ENCODE measurements around the gene OR1N1. TPM values are rescaled to one million over a fixed set of nuclear protein-coding genes. Genes with fewer than 3 reads are reported as not detected.
"Not testable (repeated sequence)": the region's sequence is repeated elsewhere in the genome, so short reads cannot be mapped to it uniquely, and the experiment has no call there.

Gene OR1N1
- total RNA-seq = not detected
- not detected for polyA plus RNA-seq (ENCODE audit: insufficient read length in 2 of 2)
- long read RNA-seq, donor 1 = 0 reads
- long read RNA-seq, donor 2 = 0 reads
- long read RNA-seq, donor 3 = 0 reads
- long read RNA-seq, donor 4 = 0 reads

DNA sequence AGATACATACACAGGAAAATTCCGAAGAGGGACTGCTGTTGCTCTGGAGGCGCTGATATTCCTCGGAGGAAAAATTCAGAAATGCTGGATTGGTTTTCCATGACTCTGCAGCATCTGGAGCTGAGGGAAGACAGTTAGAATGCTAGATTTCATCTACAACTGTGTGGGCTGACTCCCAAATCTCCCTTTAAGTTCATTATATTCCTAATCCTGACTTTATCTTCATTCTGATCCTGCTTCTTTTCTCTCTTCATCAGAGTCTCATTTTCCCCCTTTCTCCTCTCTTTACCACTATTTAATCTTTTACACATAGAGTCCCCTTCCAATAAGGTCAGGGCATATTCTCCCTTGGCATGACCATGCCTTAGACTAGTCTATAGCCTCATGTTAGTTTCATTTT lies at the start of gene OR1N1:
Gene OR1N1, minus strand, starts transcription at position 101 of the 400 bp plus-strand sequence. Its CDS starts 0 bp downstream, at position 101.
- Histone ChIP-seq H3K36me3 (ENCODE audit: control insufficient read depth, insufficient read depth, low read length) (no peaks in the 10 kb centered on the region), H3K27ac (ENCODE audit: low read depth, low read length) (no peak within 1 kb of the TSS), H3K27me3 (ENCODE audit: control insufficient read depth, insufficient read depth, low read length) (no peaks in the 10 kb centered on the region), H3K4me1 (ENCODE audit: control insufficient read depth, insufficient read depth, low read length) (no peaks in the 10 kb centered on the region), H3K9me3 (ENCODE audit: control insufficient read depth, insufficient read depth, low read length) (no peaks in the 10 kb centered on the region), H3K4me3 (ENCODE audit: low read depth, low read length) (no peak within 1 kb of the TSS)
- WGBS (ENCODE audit: insufficient coverage) = 84% methylated on average over 3 of the region's 3 CpGs
- no peak for DNase-seq (ENCODE audit: low read depth in 4 of 6, low spot score in 6 of 6)

DNA sequence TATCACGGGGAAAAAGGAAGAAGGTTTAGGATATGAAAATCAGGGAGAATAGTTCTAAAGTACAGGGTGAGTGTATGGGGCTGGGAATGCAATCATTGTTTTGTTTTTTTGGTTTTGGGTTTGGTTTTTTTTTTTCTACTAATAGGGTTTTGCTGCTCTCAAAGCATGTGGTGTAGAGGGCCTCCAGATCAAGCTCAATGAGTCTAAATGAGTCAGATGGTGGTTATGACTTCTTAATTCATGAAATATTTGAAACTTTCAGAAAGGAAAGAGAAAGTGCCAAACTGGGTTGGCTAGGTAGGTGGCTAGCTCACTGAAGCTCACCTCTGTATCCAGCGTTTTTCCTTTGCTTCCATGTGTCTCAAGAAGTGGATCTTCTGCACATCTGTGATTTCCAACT lies 45.4 kb upstream of the OR1N1 start:
- H3K27ac ChIP-seq (ENCODE audit: low read depth, low read length) = no peak overlapping the region
- no peak for DNase-seq (ENCODE audit: low read depth in 4 of 6, low spot score in 6 of 6)
- H3K9me3 ChIP-seq (ENCODE audit: control insufficient read depth, insufficient read depth, low read length) = no peaks in the 10 kb centered on the region
- H3K4me3 ChIP-seq (ENCODE audit: low read depth, low read length) = no peak overlapping the region
- WGBS (ENCODE audit: insufficient coverage) = 68% methylated on average over 2 of the region's 2 CpGs
- no peaks in the 10 kb centered on the region for H3K4me1 ChIP-seq (ENCODE audit: control insufficient read depth, insufficient read depth, low read length)
- H3K36me3 ChIP-seq (ENCODE audit: control insufficient read depth, insufficient read depth, low read length) = no peaks in the 10 kb centered on the region
- H3K27me3 ChIP-seq (ENCODE audit: control insufficient read depth, insufficient read depth, low read length) = no peaks in the 10 kb centered on the region

DNA sequence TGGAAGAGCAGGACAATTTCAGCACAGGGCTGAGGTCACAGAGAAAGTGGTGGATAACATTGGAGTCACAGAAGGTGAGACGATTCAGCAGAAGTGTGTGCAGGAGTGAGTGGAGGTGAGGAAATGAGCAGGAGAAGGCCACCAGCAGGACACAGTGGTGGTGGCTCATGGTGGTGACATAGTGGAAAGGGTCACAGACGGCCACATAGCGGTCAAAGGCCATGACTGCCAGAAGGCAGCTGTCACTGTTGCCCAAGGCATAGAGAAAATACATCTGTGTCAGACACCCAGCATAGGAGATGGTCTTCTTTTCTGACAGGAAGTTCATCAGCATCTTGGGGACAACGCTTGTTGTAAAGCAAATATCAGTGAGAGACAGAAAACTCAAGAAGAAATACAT lies 40.8 kb upstream of the OR1N1 start:
- H3K27me3 ChIP-seq (ENCODE audit: control insufficient read depth, insufficient read depth, low read length) = no peaks in the 10 kb centered on the region
- H3K27ac ChIP-seq (ENCODE audit: low read depth, low read length) = no peak overlapping the region
- H3K9me3 ChIP-seq (ENCODE audit: control insufficient read depth, insufficient read depth, low read length) = no peaks in the 10 kb centered on the region
- DNase-seq (ENCODE audit: low read depth in 4 of 6, low spot score in 6 of 6) = no peak
- no peak overlapping the region for H3K4me3 ChIP-seq (ENCODE audit: low read depth, low read length)
- 88% methylated on average over 4 of the region's 4 CpGs for WGBS (ENCODE audit: insufficient coverage)
- no peaks in the 10 kb centered on the region for H3K36me3 ChIP-seq (ENCODE audit: control insufficient read depth, insufficient read depth, low read length)
- no peaks in the 10 kb centered on the region for H3K4me1 ChIP-seq (ENCODE audit: control insufficient read depth, insufficient read depth, low read length)

DNA sequence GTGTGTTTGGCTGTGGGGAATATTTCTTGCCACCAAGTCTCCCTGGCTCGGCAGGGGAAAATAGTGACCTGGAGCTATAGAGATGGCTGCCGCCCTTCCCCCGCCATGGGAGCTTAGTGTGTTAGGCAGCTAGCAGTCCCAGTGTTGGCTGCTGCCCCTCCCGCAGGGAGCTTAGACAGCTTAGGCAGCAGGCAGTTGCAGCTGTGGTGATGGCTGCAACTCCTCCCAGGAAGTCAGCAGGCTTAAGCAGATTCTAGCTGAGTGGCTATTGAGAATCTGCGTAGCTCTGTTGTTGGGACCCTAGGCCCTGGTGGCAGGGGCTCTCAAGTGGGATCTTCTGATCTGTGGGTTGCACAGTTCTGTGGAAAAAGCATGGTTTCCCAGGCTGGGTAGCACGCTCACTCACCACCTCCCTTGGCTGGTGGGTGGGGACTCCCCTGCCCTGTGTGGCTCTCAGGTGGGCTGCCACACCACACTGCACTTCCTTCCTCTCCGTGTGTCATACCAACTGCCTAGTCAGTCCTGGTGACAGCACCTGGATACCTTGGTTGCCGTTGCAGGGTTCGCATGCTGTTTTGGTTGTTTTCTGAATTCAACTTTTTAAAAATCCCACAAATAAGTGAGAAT lies 35.2 kb upstream of the OR1N1 start:
- 33% methylated on average over 5 of the region's 9 CpGs for WGBS (ENCODE audit: insufficient coverage)
- Histone ChIP-seq H3K36me3 (ENCODE audit: control insufficient read depth, insufficient read depth, low read length) (no peaks in the 10 kb centered on the region), H3K4me1 (ENCODE audit: control insufficient read depth, insufficient read depth, low read length) (no peaks in the 10 kb centered on the region), H3K27ac (ENCODE audit: low read depth, low read length) (no peak overlapping the region), H3K9me3 (ENCODE audit: control insufficient read depth, insufficient read depth, low read length) (no peaks in the 10 kb centered on the region), H3K27me3 (ENCODE audit: control insufficient read depth, insufficient read depth, low read length) (no peaks in the 10 kb centered on the region), H3K4me3 (ENCODE audit: low read depth, low read length) (no peak overlapping the region)
- no peak for DNase-seq (ENCODE audit: low read depth in 4 of 6, low spot score in 6 of 6)

DNA sequence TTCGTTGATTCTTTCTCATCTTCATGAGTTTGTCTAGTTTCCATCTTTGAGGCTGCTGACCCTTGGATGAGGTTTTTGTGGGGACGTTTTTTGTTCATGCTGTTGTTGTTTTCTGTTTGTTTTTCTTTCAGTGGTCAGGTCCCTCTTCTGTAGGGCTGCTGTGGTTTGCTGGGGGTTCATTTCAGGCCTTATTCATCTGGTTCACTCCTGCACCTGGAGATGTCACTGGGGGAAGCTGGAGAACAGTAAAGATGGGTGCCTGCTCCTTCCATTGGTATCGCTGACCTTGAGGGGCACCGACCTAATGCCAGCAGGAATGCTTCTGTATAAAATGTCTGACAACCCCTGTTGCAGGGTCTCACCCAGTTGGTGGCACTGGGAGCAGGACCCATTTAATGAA lies 34.4 kb upstream of the OR1N1 start:
- Histone ChIP-seq H3K9me3 (ENCODE audit: control insufficient read depth, insufficient read depth, low read length) (no peaks in the 10 kb centered on the region), H3K27ac (ENCODE audit: low read depth, low read length) (no peak overlapping the region), H3K36me3 (ENCODE audit: control insufficient read depth, insufficient read depth, low read length) (no peaks in the 10 kb centered on the region), H3K4me1 (ENCODE audit: control insufficient read depth, insufficient read depth, low read length) (no peaks in the 10 kb centered on the region), H3K4me3 (ENCODE audit: low read depth, low read length) (no peak overlapping the region), H3K27me3 (ENCODE audit: control insufficient read depth, insufficient read depth, low read length) (no peaks in the 10 kb centered on the region)
- DNase-seq (ENCODE audit: low read depth in 4 of 6, low spot score in 6 of 6) = no peak
- whole genome bisulfite sequencing (ENCODE audit: insufficient coverage) = 88% methylated on average over 4 of the region's 4 CpGs

- no peak within 1 kb of the TSS for H3K4me3 ChIP-seq (ENCODE audit: low read depth, low read length)
- H3K4me1 ChIP-seq (ENCODE audit: control insufficient read depth, insufficient read depth, low read length) = no peaks in the 10 kb centered on the region
- H3K27me3 ChIP-seq (ENCODE audit: control insufficient read depth, insufficient read depth, low read length) = peaks cover 2% of the 10 kb centered on the region
- no peak for DNase-seq (ENCODE audit: low read depth in 4 of 6, low spot score in 6 of 6)
- 80% methylated on average over 1 of the region's 2 CpGs for WGBS (ENCODE audit: insufficient coverage)
- H3K36me3 ChIP-seq (ENCODE audit: control insufficient read depth, insufficient read depth, low read length) = no peaks in the 10 kb centered on the region
- no peaks in the 10 kb centered on the region for H3K9me3 ChIP-seq (ENCODE audit: control insufficient read depth, insufficient read depth, low read length)
- H3K27ac ChIP-seq (ENCODE audit: low read depth, low read length) = no peak within 1 kb of the TSS
These were observed 25.7 kb upstream of the OR1N1 start, which contains the start of gene OR1N2 for GRCh38 chr9:122552812-122553211. OR1N2 (plus strand) TSS chr9:122553112; CDS start chr9:122553212, 100 bp downstream.

DNA sequence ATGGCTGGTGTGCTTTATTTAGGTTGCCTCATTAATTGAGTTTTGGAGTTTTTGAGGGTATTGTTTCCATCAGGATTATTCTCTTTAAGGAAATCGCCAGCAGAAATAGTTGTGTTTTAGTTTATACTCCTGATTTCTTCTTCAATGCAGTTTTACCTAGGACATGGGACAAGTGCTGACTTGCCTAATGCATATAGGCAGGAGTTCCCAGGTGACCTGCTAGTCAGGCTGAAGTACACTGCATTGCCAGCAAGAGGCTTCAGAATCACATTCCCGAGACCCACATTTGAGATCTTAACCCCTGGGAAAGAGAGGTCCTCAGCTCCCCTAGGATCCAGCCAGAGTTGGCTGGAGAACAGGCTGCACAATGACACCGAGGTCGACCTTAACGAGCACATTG lies 24.3 kb upstream of the OR1N1 start:
- 43% methylated on average over 2 of the region's 5 CpGs for WGBS (ENCODE audit: insufficient coverage)
- no peak overlapping the region for H3K4me3 ChIP-seq (ENCODE audit: low read depth, low read length)
- no peaks in the 10 kb centered on the region for H3K36me3 ChIP-seq (ENCODE audit: control insufficient read depth, insufficient read depth, low read length)
- DNase-seq (ENCODE audit: low read depth in 4 of 6, low spot score in 6 of 6) = no peak
- H3K27me3 ChIP-seq (ENCODE audit: control insufficient read depth, insufficient read depth, low read length) = peaks cover 2% of the 10 kb centered on the region
- H3K27ac ChIP-seq (ENCODE audit: low read depth, low read length) = no peak overlapping the region
- no peaks in the 10 kb centered on the region for H3K4me1 ChIP-seq (ENCODE audit: control insufficient read depth, insufficient read depth, low read length)
- H3K9me3 ChIP-seq (ENCODE audit: control insufficient read depth, insufficient read depth, low read length) = no peaks in the 10 kb centered on the region

- H3K27ac ChIP-seq (ENCODE audit: low read depth, low read length) = no peak overlapping the region
- H3K4me3 ChIP-seq (ENCODE audit: low read depth, low read length) = no peak overlapping the region
- no peaks in the 10 kb centered on the region for H3K36me3 ChIP-seq (ENCODE audit: control insufficient read depth, insufficient read depth, low read length)
- DNase-seq (ENCODE audit: low read depth in 4 of 6, low spot score in 6 of 6) = no peak
- whole genome bisulfite sequencing (ENCODE audit: insufficient coverage) = 42% methylated on average over 5 of the region's 8 CpGs
- no peaks in the 10 kb centered on the region for H3K4me1 ChIP-seq (ENCODE audit: control insufficient read depth, insufficient read depth, low read length)
- H3K27me3 ChIP-seq (ENCODE audit: control insufficient read depth, insufficient read depth, low read length) = no peaks in the 10 kb centered on the region
- H3K9me3 ChIP-seq (ENCODE audit: control insufficient read depth, insufficient read depth, low read length) = no peaks in the 10 kb centered on the region
These were observed 19.1 kb upstream of the OR1N1 start for GRCh38 chr9:122546196-122546595.

DNA sequence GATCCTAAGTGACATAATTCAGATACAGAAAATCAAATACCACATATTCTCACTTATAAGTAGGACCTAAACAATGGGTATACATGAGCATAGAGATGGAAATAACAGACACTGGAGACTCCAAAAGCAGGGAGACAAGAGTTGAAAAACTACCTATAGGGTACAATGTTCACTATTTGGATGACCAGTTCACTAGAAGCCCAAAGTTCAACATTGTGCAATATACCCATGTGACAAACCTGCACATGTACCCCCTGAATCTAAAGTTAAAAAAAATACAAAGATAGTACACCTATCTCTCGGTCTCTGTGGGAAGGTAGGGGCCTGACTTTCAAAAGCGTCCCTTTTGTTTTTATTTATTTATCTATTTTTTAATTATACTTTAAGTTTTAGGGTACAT lies 11.7 kb upstream of the OR1N1 start:
- H3K4me1 ChIP-seq (ENCODE audit: control insufficient read depth, insufficient read depth, low read length) = no peaks in the 10 kb centered on the region
- H3K9me3 ChIP-seq (ENCODE audit: control insufficient read depth, insufficient read depth, low read length) = no peaks in the 10 kb centered on the region
- DNase-seq (ENCODE audit: low read depth in 4 of 6, low spot score in 6 of 6) = no peak
- no peaks in the 10 kb centered on the region for H3K27me3 ChIP-seq (ENCODE audit: control insufficient read depth, insufficient read depth, low read length)
- no CpG with 5 or more reads among the region's 2 CpGs for WGBS (ENCODE audit: insufficient coverage)
- H3K4me3 ChIP-seq (ENCODE audit: low read depth, low read length) = no peak overlapping the region
- no peaks in the 10 kb centered on the region for H3K36me3 ChIP-seq (ENCODE audit: control insufficient read depth, insufficient read depth, low read length)
- no peak overlapping the region for H3K27ac ChIP-seq (ENCODE audit: low read depth, low read length)

- not testable (repeated sequence) for H3K27me3 ChIP-seq (ENCODE audit: control insufficient read depth, insufficient read depth, low read length); H3K9me3 ChIP-seq (ENCODE audit: control insufficient read depth, insufficient read depth, low read length); H3K27ac ChIP-seq (ENCODE audit: low read depth, low read length); H3K4me1 ChIP-seq (ENCODE audit: control insufficient read depth, insufficient read depth, low read length); H3K4me3 ChIP-seq (ENCODE audit: low read depth, low read length); DNase-seq (ENCODE audit: low read depth in 4 of 6, low spot score in 6 of 6); H3K36me3 ChIP-seq (ENCODE audit: control insufficient read depth, insufficient read depth, low read length)
- no CpG with 5 or more reads among the region's 7 CpGs for WGBS (ENCODE audit: insufficient coverage)
These were observed 10.0 kb upstream of the OR1N1 start for GRCh38 chr9:122537066-122537465.

Measured in spinal cord (tissue), 10 donors.